Ovary (tissue), 9 donors: ENCODE results near the gene FANCC. TPM values are rescaled to one million over a fixed set of nuclear protein-coding genes. Genes with fewer than 3 reads are reported as not detected.

Experiments used
- DNase-seq, 5 donors: peaks; one replicate each; pipeline ENCODE4 v3.0.0-alpha.2; 2019 to 2020
- H3K27ac ChIP-seq, 2 donors: fragments of 200-600 bp; one replicate each; pipeline versions ENCODE4 v1.5.1 to v1.8.0; 2019 to 2022
- H3K27me3 ChIP-seq: fragments of 200-600 bp; one replicate; pipeline ENCODE4 v1.8.0; 2022
- H3K36me3 ChIP-seq: fragments of 200-600 bp; sonication (generic); one replicate; pipeline ENCODE4 v1.5.1; 2019
- H3K4me1 ChIP-seq: one replicate; pipeline ENCODE4 v1.8.1; 2013; ENCODE audit warnings: mild to moderate bottlenecking, moderate library complexity; ENCODE audit not compliant: insufficient read depth
- H3K4me3 ChIP-seq: fragments of 200-600 bp; sonication (generic); one replicate; pipeline ENCODE4 v1.5.1; 2017
- H3K9me3 ChIP-seq, 2 donors: fragments of 200-600 bp in 1 of 2; sonication (generic) in 1 of 2; one replicate each; pipeline versions ENCODE4 v1.5.1 to v1.8.1; 2013 to 2019; ENCODE audit warnings: mild to moderate bottlenecking in 1 of 2, moderate library complexity in 1 of 2
- CTCF ChIP-seq, 3 donors: fragments of 450-650 bp in 2 of 3; fragments of 200-600 bp in 1 of 3; IDR thresholded peaks; one replicate each; pipeline versions ENCODE4 v1.5.1 to v1.8.0; 2016 to 2022; ENCODE audit warnings: antibody characterized with exemption in 3 of 3, mild to moderate bottlenecking in 1 of 3
- EP300 ChIP-seq: sonication (generic); formaldehyde crosslinking; IDR thresholded peaks from one replicate; pipeline ENCODE4 v1.6.1; 2017; ENCODE audit warnings: antibody characterized with exemption
- POLR2A ChIP-seq: fragments of 450-650 bp; IDR thresholded peaks from one replicate; pipeline ENCODE4 v1.6.1; 2017; ENCODE audit warnings: antibody characterized with exemption, mild to moderate bottlenecking, moderate library complexity
- WGBS, 3 donors: extraction: QIAGEN DNeasy Blood & Tissue Kit in 1 of 3; methylation state at CpG; one replicate each; pipeline versions ENCODE4 v1.1.5 to v1.1.7; 2013 to 2017; 5-methylcytosine and 5-hydroxymethylcytosine counted together
- intact Hi-C, 4 donors: fragments of 100-400 bp; cut with DNase I; formaldehyde crosslinking; loops; one replicate each; pipeline versions ENCODE4 v1.11.0 to v1.15.1; 2022 to 2023
- polyA plus RNA-seq, 2 donors: library from polyadenylated mRNA; stranded (reverse); fragments of 200-250 nt in 1 of 2; fragments of 350-450 nt in 1 of 2; fragmentation: Illumina TruSeq in 1 of 2; extraction: RNeasy Lipid Tissue Mini Kit (QIAGEN cat#74804) in 1 of 2; gene quantifications; one replicate each; pipeline ENCODE4 v1.2.3, GENCODE V29; 2013 to 2014
- total RNA-seq, 7 donors: library from RNA; depleted of rRNA in 2 of 7; stranded (reverse); fragments of >200 nt in 2 of 7; fragmentation: NEBNext Ultra II Directional in 3 of 7; extraction: Animal tissue kit (Norgen Biotek cat#: 25700) in 3 of 7; gene quantifications; one replicate each; pipeline versions ENCODE4 v1.1.0 to v1.2.4, GENCODE V29; 2016 to 2023
- donor health status: DM: no; HTN: no; CAD: no; lungs with moderate emphysema.
- donor health status: DM: no; HTN: no; CAD: no.
- donor health status: Bipolar disorder and iron deficiency.
- donor health status: DM: yes; HTN: yes; CAD: no.
- donor health status: DM: no; HTN: no; CAD: no.
- donor health status: DM: yes; HTN: yes; CAD: no.

The FANCC gene
- total and polyA plus RNA-seq, 9 donors, result 2.9 to 7.5 (median 4.9) TPM

- Histone ChIP-seq H3K4me1 (peaks cover 26% of the 10 kb centered on the region), H3K36me3 (no peaks in the 10 kb centered on the region), H3K4me3 (no peak overlapping the region), H3K9me3 (no peaks in the 10 kb centered on the region), H3K27ac (no peak overlapping the region), H3K27me3 (no peaks in the 10 kb centered on the region)
- intact Hi-C loops, result no loop called here
- TF ChIP-seq EP300, result no peak
- TF ChIP-seq POLR2A, result no peak
- TF ChIP-seq CTCF (IDR thresholded peaks at IDR 0.05), result no peak
- WGBS, 3 donors, result 90 to 97% (median 93%) methylated on average over 10 of the region's 10 CpGs
- DNase-seq, result no peak
Measured at GRCh38 chr9:95094002-95094401, 223.5 kb downstream of the FANCC start.

GRCh38 chr9:95093586-95093985 is 223.9 kb downstream of the FANCC start:
- H3K27ac ChIP-seq, result no peak overlapping the region
- intact Hi-C loops, result no loop called here
- peaks cover 25% of the 10 kb centered on the region for H3K4me1 ChIP-seq
- no peak for TF ChIP-seq EP300
- no peak for TF ChIP-seq CTCF (IDR thresholded peaks at IDR 0.05)
- TF ChIP-seq POLR2A, result no peak
- H3K4me3 ChIP-seq, result no peak overlapping the region
- no peak for DNase-seq
- H3K9me3 ChIP-seq, result no peaks in the 10 kb centered on the region
- no peaks in the 10 kb centered on the region for H3K27me3 ChIP-seq
- no peaks in the 10 kb centered on the region for H3K36me3 ChIP-seq
- 93 to 94% (median 93%) methylated on average over 16 of the region's 16 CpGs for WGBS, 3 donors

- intact Hi-C loops, result no loop called here
- WGBS, 3 donors, result 43 to 61% (median 59%) methylated on average over 19 of the region's 19 CpGs
- Histone ChIP-seq H3K9me3 (no peaks in the 10 kb centered on the region), H3K27me3 (no peaks in the 10 kb centered on the region), H3K4me3 (no peak overlapping the region), H3K4me1 (peaks cover 22% of the 10 kb centered on the region), H3K27ac (peak overlapping the region; percentile 39 to 68), H3K36me3 (no peaks in the 10 kb centered on the region)
- peak in 1 of 5 donors; percentile 50 for DNase-seq
- TF ChIP-seq EP300 (no peak), POLR2A (no peak), CTCF (IDR thresholded peaks at IDR 0.05) (no peak)
Measured at GRCh38 chr9:95092262-95093072, 225.0 kb downstream of the FANCC start.

- TF ChIP-seq CTCF (IDR thresholded peaks at IDR 0.05), result no peak
- no peak for TF ChIP-seq POLR2A
- TF ChIP-seq EP300, result no peak
- Histone ChIP-seq H3K27me3 (no peaks in the 10 kb centered on the region), H3K27ac (peak overlapping the region; percentile 39 to 68), H3K9me3 (no peaks in the 10 kb centered on the region), H3K4me3 (no peak overlapping the region), H3K4me1 (peaks cover 22% of the 10 kb centered on the region), H3K36me3 (no peaks in the 10 kb centered on the region)
- intact Hi-C loops, result no loop called here
- WGBS, 3 donors, result 30 to 36% (median 35%) methylated on average over 12 of the region's 12 CpGs
- peak in 1 of 5 donors; percentile 41 for DNase-seq
Measured at GRCh38 chr9:95091601-95092261, 225.8 kb downstream of the FANCC start.
